Measurements from ENCODE around the gene STYX.

- TF ChIP-seq, protein P1, sequence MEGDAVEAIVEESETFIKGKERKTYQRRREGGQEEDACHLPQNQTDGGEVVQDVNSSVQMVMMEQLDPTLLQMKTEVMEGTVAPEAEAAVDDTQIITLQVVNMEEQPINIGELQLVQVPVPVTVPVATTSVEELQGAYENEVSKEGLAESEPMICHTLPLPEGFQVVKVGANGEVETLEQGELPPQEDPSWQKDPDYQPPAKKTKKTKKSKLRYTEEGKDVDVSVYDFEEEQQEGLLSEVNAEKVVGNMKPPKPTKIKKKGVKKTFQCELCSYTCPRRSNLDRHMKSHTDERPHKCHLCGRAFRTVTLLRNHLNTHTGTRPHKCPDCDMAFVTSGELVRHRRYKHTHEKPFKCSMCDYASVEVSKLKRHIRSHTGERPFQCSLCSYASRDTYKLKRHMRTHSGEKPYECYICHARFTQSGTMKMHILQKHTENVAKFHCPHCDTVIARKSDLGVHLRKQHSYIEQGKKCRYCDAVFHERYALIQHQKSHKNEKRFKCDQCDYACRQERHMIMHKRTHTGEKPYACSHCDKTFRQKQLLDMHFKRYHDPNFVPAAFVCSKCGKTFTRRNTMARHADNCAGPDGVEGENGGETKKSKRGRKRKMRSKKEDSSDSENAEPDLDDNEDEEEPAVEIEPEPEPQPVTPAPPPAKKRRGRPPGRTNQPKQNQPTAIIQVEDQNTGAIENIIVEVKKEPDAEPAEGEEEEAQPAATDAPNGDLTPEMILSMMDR (conservative IDR thresholded peaks at IDR 0.05), result no peak
- TF ChIP-seq EZH2 (IDR thresholded peaks at IDR 0.05; ENCODE audit: low read depth), result no peak
Observed at GRCh38 chr14:52735921-52736489, 6.0 kb downstream of the STYX start.
